Duodenal mucosa (tissue), 2 donors: ENCODE results near the gene GEMIN7.

ENCODE experiments used
- H3K27ac ChIP-seq: one replicate; pipeline ENCODE4 v1.7.0; 2013; ENCODE audit warnings: low read depth, low read length
- H3K27me3 ChIP-seq, 2 donors: one replicate each; pipeline ENCODE4 v1.7.0; 2013; ENCODE audit warnings: low read length in 2 of 2, control low read depth in 1 of 2; ENCODE audit not compliant: insufficient read depth in 2 of 2, control insufficient read depth in 1 of 2
- H3K36me3 ChIP-seq, 2 donors: one replicate each; pipeline ENCODE4 v1.7.0; 2013; ENCODE audit warnings: low read length in 2 of 2, control low read depth in 1 of 2; ENCODE audit not compliant: insufficient read depth in 2 of 2, control insufficient read depth in 1 of 2
- H3K4me1 ChIP-seq, 2 donors: one replicate each; pipeline ENCODE4 v1.7.0; 2013; ENCODE audit warnings: low read length in 2 of 2, control low read depth in 1 of 2; ENCODE audit not compliant: insufficient read depth in 2 of 2, control insufficient read depth in 1 of 2
- H3K4me3 ChIP-seq, 2 donors: one replicate each; pipeline ENCODE4 v1.7.0; 2013; ENCODE audit warnings: low read length in 2 of 2, low read depth in 1 of 2
- H3K9ac ChIP-seq, 2 donors: one replicate each; pipeline ENCODE4 v1.7.0; 2013; ENCODE audit warnings: low read length in 2 of 2, low read depth in 1 of 2
- H3K9me3 ChIP-seq, 2 donors: one replicate each; pipeline ENCODE4 v1.7.0; 2013; ENCODE audit warnings: low read length in 2 of 2, control low read depth in 1 of 2; ENCODE audit not compliant: control insufficient read depth in 1 of 2

The GEMIN7 gene

GRCh38 chr19:45045671-45046353, 33.2 kb upstream of the GEMIN7 start:
- peak overlapping the region; percentile 8 to 33 for H3K9ac ChIP-seq
- peaks cover 21 to 45% of the 10 kb centered on the region in 2 donors for H3K4me1 ChIP-seq
- no peaks in the 10 kb centered on the region for H3K27me3 ChIP-seq
- H3K36me3 ChIP-seq: peaks cover 10 to 48% of the 10 kb centered on the region in 2 donors
- peak overlapping the region; percentile 59 for H3K27ac ChIP-seq
- H3K4me3 ChIP-seq: peak overlapping the region in 1 of 2 donors; percentile 50
- no peaks in the 10 kb centered on the region for H3K9me3 ChIP-seq

DNA sequence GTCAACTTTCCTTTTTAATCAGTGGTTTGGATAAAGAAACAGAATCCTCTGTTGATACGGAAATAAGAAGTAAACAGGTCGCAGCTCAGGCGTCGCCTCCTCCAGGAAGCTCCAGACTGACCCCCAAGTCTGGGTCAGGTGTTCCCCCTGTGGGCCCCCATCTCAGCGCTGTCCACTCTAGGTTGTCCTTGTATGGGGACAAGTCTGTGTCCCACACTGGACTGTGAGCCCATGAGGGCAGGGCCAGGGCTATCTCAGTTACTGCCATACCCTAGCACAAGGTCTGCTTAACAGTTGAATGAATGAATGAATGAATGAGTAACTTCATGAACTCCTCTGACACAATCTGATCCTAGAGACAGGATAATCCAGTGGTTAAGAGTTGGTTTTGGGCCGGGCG, 32.7 kb upstream of the GEMIN7 start:
- Histone ChIP-seq H3K4me3 (peak overlapping the region in 1 of 2 donors; percentile 50), H3K27me3 (no peaks in the 10 kb centered on the region), H3K4me1 (peaks cover 24 to 41% of the 10 kb centered on the region in 2 donors), H3K36me3 (peaks cover 10 to 46% of the 10 kb centered on the region in 2 donors), H3K9ac (peak overlapping the region in 1 of 2 donors; percentile 33), H3K9me3 (no peaks in the 10 kb centered on the region), H3K27ac (no peak overlapping the region)

DNA sequence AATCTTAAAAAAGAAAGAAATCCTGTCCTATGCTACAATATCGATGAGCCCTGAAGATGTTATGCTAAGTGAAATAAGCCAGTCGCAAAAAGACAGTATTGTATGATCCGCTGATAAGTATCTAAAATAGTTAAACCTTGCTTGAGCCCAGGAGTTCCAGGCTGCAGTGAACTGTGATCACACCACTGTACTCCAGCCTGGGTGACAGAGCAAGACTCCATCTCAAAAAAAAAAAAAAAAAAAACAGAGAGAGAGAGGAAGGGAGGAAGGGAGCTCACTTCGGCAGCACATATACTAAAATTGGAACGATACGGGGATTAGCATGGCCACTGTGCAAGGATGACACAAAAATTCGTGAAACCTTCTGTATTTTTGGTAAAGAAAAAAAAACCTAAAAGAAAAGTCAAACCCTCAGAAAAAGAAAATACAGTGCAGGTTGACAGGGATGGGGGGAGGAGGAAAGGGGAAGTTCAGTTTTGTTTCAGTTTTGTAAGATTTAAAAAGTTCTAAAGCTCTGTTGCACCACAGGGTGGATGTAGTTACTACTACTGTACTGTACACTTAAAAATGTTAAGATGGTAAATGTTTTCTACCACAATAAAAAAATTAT, 31.8 kb upstream of the GEMIN7 start:
- peaks cover 24 to 32% of the 10 kb centered on the region in 2 donors for H3K4me1 ChIP-seq
- H3K9me3 ChIP-seq: no peaks in the 10 kb centered on the region
- H3K27ac ChIP-seq: no peak overlapping the region
- H3K27me3 ChIP-seq: no peaks in the 10 kb centered on the region
- H3K36me3 ChIP-seq: peaks cover 10 to 37% of the 10 kb centered on the region in 2 donors
- no peak overlapping the region for H3K9ac ChIP-seq
- H3K4me3 ChIP-seq: peak overlapping the region in 1 of 2 donors; percentile 11

DNA sequence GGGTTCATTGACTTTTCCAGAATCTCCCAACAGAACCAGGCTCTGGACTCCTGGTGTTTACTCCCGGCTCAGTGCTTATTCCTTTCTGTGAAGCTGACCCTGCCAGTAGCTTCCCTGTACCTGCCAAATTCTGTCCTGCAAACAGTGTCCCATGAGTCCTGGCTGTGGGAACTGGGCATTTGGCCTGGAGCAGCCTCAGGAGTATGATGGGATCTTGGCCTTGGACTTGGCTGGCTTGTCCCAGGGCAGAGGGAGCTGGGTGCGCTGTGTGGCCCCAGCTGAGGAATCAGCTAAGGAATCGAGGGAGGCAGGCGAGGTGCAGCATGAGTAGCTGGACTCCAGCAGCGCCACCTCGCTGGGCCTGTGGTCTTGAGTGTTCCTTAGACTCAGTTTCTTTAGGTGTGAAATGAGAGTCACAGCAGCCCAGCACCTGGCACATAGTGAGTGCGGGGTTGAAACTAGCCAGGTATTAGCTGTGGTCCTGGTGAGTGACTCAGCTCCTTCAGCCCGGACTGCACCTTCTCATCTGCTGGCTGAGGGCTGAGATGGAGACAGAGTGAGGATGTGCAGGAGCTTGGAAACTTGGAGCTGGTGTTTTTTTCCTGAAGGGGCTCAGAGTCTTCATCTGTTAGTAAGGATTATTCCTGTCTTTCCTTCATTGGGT, 29.9 kb upstream of the GEMIN7 start:
- peaks cover 18 to 46% of the 10 kb centered on the region in 2 donors for H3K36me3 ChIP-seq
- no peak overlapping the region for H3K27ac ChIP-seq
- H3K9me3 ChIP-seq: no peaks in the 10 kb centered on the region
- no peaks in the 10 kb centered on the region for H3K27me3 ChIP-seq
- H3K4me3 ChIP-seq: no peak overlapping the region
- H3K9ac ChIP-seq: no peak overlapping the region
- peaks cover 24 to 32% of the 10 kb centered on the region in 2 donors for H3K4me1 ChIP-seq

DNA sequence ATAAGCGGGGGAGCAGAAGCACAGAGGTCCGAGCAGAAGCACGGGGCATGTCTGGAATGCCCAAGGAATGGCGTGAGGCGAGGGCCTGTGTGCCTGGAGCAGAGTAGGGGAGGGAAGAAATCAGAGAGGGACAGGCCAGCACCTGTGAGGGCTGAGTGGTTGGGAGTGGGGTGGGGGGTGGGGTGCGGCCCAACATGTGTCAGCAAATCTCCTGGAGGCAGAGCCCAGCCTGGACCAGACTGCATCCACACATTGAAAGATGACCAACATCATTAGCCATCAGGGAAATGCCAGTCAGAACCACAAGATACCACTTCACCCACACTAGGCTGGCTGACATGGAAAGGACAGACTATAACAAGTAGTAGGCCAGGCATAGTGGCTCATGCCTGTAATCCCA, 29.0 kb upstream of the GEMIN7 start:
- H3K27ac ChIP-seq: no peak overlapping the region
- no peak overlapping the region for H3K9ac ChIP-seq

DNA sequence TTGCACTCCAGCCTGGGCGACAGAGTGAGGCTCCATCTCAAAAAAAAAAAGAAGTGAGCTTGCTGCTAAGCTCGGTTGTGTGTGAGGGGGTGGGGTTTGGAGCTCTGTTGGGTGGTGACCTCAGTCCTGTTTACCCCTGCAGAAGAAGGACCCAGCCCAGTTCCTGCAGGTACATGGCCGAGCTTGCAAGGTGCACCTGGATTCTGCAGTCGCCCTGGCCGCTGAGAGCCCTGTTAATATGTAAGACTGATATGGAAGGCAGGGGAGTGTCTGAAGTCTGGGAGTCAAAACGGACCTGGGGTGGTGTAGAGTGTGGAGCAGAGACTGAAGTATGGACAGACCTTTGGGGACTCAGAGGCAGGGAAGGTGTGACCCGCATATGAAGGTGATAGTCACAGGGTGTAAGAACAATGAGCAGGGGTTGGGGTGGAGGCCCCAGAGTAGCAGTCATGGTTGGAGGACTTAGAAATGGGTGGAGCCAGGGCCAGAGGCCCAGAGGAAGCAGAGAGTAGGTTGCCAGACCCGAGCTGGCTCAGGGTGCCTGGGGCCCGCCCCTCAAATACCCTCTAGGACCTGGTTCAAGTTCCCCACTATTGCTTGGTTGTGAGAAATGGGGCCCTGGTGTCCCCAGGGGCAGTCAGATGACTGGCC, 27.0 kb upstream of the GEMIN7 start:
- Histone ChIP-seq H3K4me3 (no peak overlapping the region), H3K27ac (no peak overlapping the region), H3K9ac (peak overlapping the region in 1 of 2 donors; percentile 24), H3K4me1 (peaks cover 3 to 6% of the 10 kb centered on the region in 2 donors), H3K27me3 (no peaks in the 10 kb centered on the region), H3K9me3 (no peaks in the 10 kb centered on the region), H3K36me3 (peaks cover 25 to 50% of the 10 kb centered on the region in 2 donors)

More for the DNA sequence above, 29.0 kb upstream of the GEMIN7 start:
- H3K4me3 ChIP-seq: no peak overlapping the region
- H3K4me1 ChIP-seq: peaks cover 19 to 26% of the 10 kb centered on the region in 2 donors
- no peaks in the 10 kb centered on the region for H3K27me3 ChIP-seq
- no peaks in the 10 kb centered on the region for H3K9me3 ChIP-seq
- peaks cover 24 to 46% of the 10 kb centered on the region in 2 donors for H3K36me3 ChIP-seq

DNA sequence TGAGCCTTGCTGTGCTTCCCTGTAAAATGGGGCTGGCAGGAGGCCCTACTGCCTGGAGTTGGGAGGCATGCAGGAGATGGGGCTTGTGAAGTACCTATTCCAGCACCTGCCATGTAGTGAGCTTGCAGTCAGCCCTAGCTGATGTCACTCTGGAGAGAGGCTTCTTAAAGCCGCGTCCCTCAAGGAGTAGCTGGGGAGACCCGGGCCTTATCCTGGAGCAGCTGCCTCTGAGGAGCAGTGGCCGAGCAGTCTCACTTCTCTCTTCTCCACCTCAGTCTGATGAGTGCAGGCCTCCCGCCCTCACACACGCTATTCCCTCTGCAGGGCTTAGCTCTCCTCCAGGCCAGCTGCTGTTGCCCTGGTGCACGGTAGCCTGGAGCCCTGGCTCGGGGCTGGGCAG, 22.2 kb upstream of the GEMIN7 start:
- Histone ChIP-seq H3K36me3 (peaks cover 59 to 93% of the 10 kb centered on the region in 2 donors), H3K9me3 (no peaks in the 10 kb centered on the region), H3K9ac (no peak overlapping the region), H3K4me1 (no peaks in the 10 kb centered on the region), H3K27ac (no peak overlapping the region), H3K27me3 (no peaks in the 10 kb centered on the region), H3K4me3 (no peak overlapping the region)

DNA sequence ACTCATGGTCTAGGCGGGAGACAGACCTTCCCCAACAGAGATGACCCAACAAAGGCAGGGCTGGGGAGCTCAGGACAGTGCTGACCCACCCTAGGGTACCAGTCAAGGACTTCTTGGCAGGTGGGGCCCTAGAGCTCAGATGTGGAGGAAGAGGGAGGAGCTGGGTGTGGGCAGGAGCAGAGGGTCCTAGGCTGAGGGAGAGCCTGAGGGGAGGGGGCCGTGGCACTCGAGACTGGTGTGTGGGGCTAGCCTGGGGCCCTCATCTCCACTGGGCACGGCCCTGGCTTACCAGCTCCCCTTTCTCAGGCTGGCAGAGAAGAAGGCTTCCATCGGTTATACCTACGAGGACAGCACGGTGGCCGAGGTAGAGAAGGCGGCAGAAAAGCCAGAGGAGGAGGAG, 21.6 kb upstream of the GEMIN7 start:
- H3K4me1 ChIP-seq: no peaks in the 10 kb centered on the region
- H3K4me3 ChIP-seq: no peak overlapping the region
- peaks cover 62 to 95% of the 10 kb centered on the region in 2 donors for H3K36me3 ChIP-seq
- H3K9me3 ChIP-seq: no peaks in the 10 kb centered on the region
- H3K27ac ChIP-seq: no peak overlapping the region
- no peaks in the 10 kb centered on the region for H3K27me3 ChIP-seq
- H3K9ac ChIP-seq: no peak overlapping the region

- Histone ChIP-seq H3K27ac (no peak overlapping the region), H3K27me3 (no peaks in the 10 kb centered on the region), H3K9ac (no peak overlapping the region)
These were observed 20.4 kb upstream of the GEMIN7 start for GRCh38 chr19:45058622-45059159.

More at GRCh38 chr19:45058622-45059159, 20.4 kb upstream of the GEMIN7 start:
- H3K9me3 ChIP-seq: no peaks in the 10 kb centered on the region
- H3K4me1 ChIP-seq: no peaks in the 10 kb centered on the region
- no peak overlapping the region for H3K4me3 ChIP-seq
- H3K36me3 ChIP-seq: peaks cover 57 to 93% of the 10 kb centered on the region in 2 donors
